Measurements from ENCODE around the gene UTP11. TPM values are rescaled to one million over a fixed set of nuclear protein-coding genes. Genes with fewer than 3 reads are reported as not detected.
A peak's percentile ranks its signal among the peaks of the same experiment; 100 is the strongest.

Gene UTP11
- polyA plus RNA-seq, 4 donors, result 17.0 to 31.7 (median 26.5) TPM

- no peak for FAIRE-seq
- 78 to 88% (median 88%) methylated on average over 16 of the region's 16 CpGs for WGBS, 3 donors
- DNase-seq, result no peak
Observed at GRCh38 chr1:37998913-37999429, 13.6 kb upstream of the UTP11 start.

GRCh38 chr1:37999430-38000232 lies 12.9 kb upstream of the UTP11 start:
- DNase-seq (peak; percentile 11 to 54), FAIRE-seq (no peak)
- Histone ChIP-seq H3K4me1 (ENCODE audit: control insufficient read depth in 3 of 3, insufficient read depth in 2 of 3, low read depth in 1 of 3, low read length in 2 of 3) (peaks cover 0 to 48% (median 4%) of the 10 kb centered on the region in 3 donors), H3K27ac (ENCODE audit: low read depth in 1 of 3, low read length in 2 of 3) (peak overlapping the region; percentile 32 to 87 (median 81)), H3K36me3 (ENCODE audit: control insufficient read depth in 3 of 3, insufficient read depth in 2 of 3, low read depth in 1 of 3, low read length in 3 of 3) (peaks cover 0 to 29% (median 0%) of the 10 kb centered on the region in 3 donors), H3K4me3 (ENCODE audit: low read depth in 1 of 3, low read length in 3 of 3) (no peak overlapping the region), H3K27me3 (ENCODE audit: control insufficient read depth in 3 of 3, insufficient read depth in 3 of 3, low read length in 3 of 3) (no peaks in the 10 kb centered on the region), H3K9me3 (ENCODE audit: control insufficient read depth in 2 of 2, insufficient read depth in 1 of 2, low read depth in 1 of 2, low read length in 1 of 2) (no peaks in the 10 kb centered on the region)
- WGBS, 3 donors, result 20 to 33% (median 33%) methylated on average over 9 of the region's 9 CpGs

More at GRCh38 chr1:37998913-37999429, 13.6 kb upstream of the UTP11 start:
- Histone ChIP-seq H3K4me3 (ENCODE audit: low read depth in 1 of 3, low read length in 3 of 3) (no peak overlapping the region), H3K9me3 (ENCODE audit: control insufficient read depth in 2 of 2, insufficient read depth in 1 of 2, low read depth in 1 of 2, low read length in 1 of 2) (no peaks in the 10 kb centered on the region), H3K4me1 (ENCODE audit: control insufficient read depth in 3 of 3, insufficient read depth in 2 of 3, low read depth in 1 of 3, low read length in 2 of 3) (peaks cover 0 to 45% (median 4%) of the 10 kb centered on the region in 3 donors), H3K36me3 (ENCODE audit: control insufficient read depth in 3 of 3, insufficient read depth in 2 of 3, low read depth in 1 of 3, low read length in 3 of 3) (peaks cover 0 to 29% (median 0%) of the 10 kb centered on the region in 3 donors), H3K27me3 (ENCODE audit: control insufficient read depth in 3 of 3, insufficient read depth in 3 of 3, low read length in 3 of 3) (no peaks in the 10 kb centered on the region), H3K27ac (ENCODE audit: low read depth in 1 of 3, low read length in 2 of 3) (peak overlapping the region; percentile 15 to 87 (median 81))

- WGBS, 3 donors, result 64 to 95% (median 83%) methylated on average over 2 of the region's 2 CpGs
- H3K4me1 ChIP-seq (ENCODE audit: control insufficient read depth in 3 of 3, insufficient read depth in 2 of 3, low read depth in 1 of 3, low read length in 2 of 3), result peaks cover 0 to 47% (median 4%) of the 10 kb centered on the region in 3 donors
- DNase-seq, result no peak
- peaks cover 0 to 29% (median 0%) of the 10 kb centered on the region in 3 donors for H3K36me3 ChIP-seq (ENCODE audit: control insufficient read depth in 3 of 3, insufficient read depth in 2 of 3, low read depth in 1 of 3, low read length in 3 of 3)
- FAIRE-seq, result no peak
- peak overlapping the region; percentile 32 to 87 (median 81) for H3K27ac ChIP-seq (ENCODE audit: low read depth in 1 of 3, low read length in 2 of 3)
- H3K27me3 ChIP-seq (ENCODE audit: control insufficient read depth in 3 of 3, insufficient read depth in 3 of 3, low read length in 3 of 3), result no peaks in the 10 kb centered on the region
- no peak overlapping the region for H3K4me3 ChIP-seq (ENCODE audit: low read depth in 1 of 3, low read length in 3 of 3)
- no peaks in the 10 kb centered on the region for H3K9me3 ChIP-seq (ENCODE audit: control insufficient read depth in 2 of 2, insufficient read depth in 1 of 2, low read depth in 1 of 2, low read length in 1 of 2)
Observed at GRCh38 chr1:38000233-38000528, 12.4 kb upstream of the UTP11 start.

- FAIRE-seq (no peak), DNase-seq (peak in 1 of 2 donors; percentile 48)
- 50 to 73% (median 65%) methylated on average over 13 of the region's 13 CpGs for WGBS, 3 donors
- Histone ChIP-seq H3K36me3 (ENCODE audit: control insufficient read depth in 3 of 3, insufficient read depth in 2 of 3, low read depth in 1 of 3, low read length in 3 of 3) (peaks cover 0 to 29% (median 0%) of the 10 kb centered on the region in 3 donors), H3K4me3 (ENCODE audit: low read depth in 1 of 3, low read length in 3 of 3) (no peak overlapping the region), H3K27me3 (ENCODE audit: control insufficient read depth in 3 of 3, insufficient read depth in 3 of 3, low read length in 3 of 3) (no peaks in the 10 kb centered on the region), H3K27ac (ENCODE audit: low read depth in 1 of 3, low read length in 2 of 3) (peak overlapping the region; percentile 6 to 87 (median 81)), H3K9me3 (ENCODE audit: control insufficient read depth in 2 of 2, insufficient read depth in 1 of 2, low read depth in 1 of 2, low read length in 1 of 2) (no peaks in the 10 kb centered on the region), H3K4me1 (ENCODE audit: control insufficient read depth in 3 of 3, insufficient read depth in 2 of 3, low read depth in 1 of 3, low read length in 2 of 3) (peaks cover 0 to 46% (median 4%) of the 10 kb centered on the region in 3 donors)
Observed at GRCh38 chr1:38000529-38001455, 11.7 kb upstream of the UTP11 start.

- FAIRE-seq, result no peak
- peaks cover 0 to 38% (median 4%) of the 10 kb centered on the region in 3 donors for H3K4me1 ChIP-seq (ENCODE audit: control insufficient read depth in 3 of 3, insufficient read depth in 2 of 3, low read depth in 1 of 3, low read length in 2 of 3)
- no peak for DNase-seq
Observed at GRCh38 chr1:38003261-38004250, 9.0 kb upstream of the UTP11 start.

GRCh38 chr1:38004284-38005108 lies 8.0 kb upstream of the UTP11 start:
- peak in 1 of 2 donors; percentile 45 for DNase-seq
- Histone ChIP-seq H3K4me3 (ENCODE audit: low read depth in 1 of 3, low read length in 3 of 3) (peak overlapping the region; percentile 28 to 68 (median 61)), H3K9me3 (ENCODE audit: control insufficient read depth in 2 of 2, insufficient read depth in 1 of 2, low read depth in 1 of 2, low read length in 1 of 2) (no peaks in the 10 kb centered on the region), H3K27me3 (ENCODE audit: control insufficient read depth in 3 of 3, insufficient read depth in 3 of 3, low read length in 3 of 3) (no peaks in the 10 kb centered on the region), H3K27ac (ENCODE audit: low read depth in 1 of 3, low read length in 2 of 3) (peak overlapping the region; percentile 19 to 54 (median 27)), H3K4me1 (ENCODE audit: control insufficient read depth in 3 of 3, insufficient read depth in 2 of 3, low read depth in 1 of 3, low read length in 2 of 3) (peaks cover 0 to 33% (median 4%) of the 10 kb centered on the region in 3 donors), H3K36me3 (ENCODE audit: control insufficient read depth in 3 of 3, insufficient read depth in 2 of 3, low read depth in 1 of 3, low read length in 3 of 3) (peaks cover 0 to 6% (median 0%) of the 10 kb centered on the region in 3 donors)
- no peak for FAIRE-seq
- 11 to 21% (median 19%) methylated on average over 26 of the region's 26 CpGs for WGBS, 3 donors

More at GRCh38 chr1:38003261-38004250, 9.0 kb upstream of the UTP11 start:
- H3K4me3 ChIP-seq (ENCODE audit: low read depth in 1 of 3, low read length in 3 of 3), result peak overlapping the region in 1 of 3 donors; percentile 61
- H3K36me3 ChIP-seq (ENCODE audit: control insufficient read depth in 3 of 3, insufficient read depth in 2 of 3, low read depth in 1 of 3, low read length in 3 of 3), result peaks cover 0 to 11% (median 0%) of the 10 kb centered on the region in 3 donors
- no peaks in the 10 kb centered on the region for H3K27me3 ChIP-seq (ENCODE audit: control insufficient read depth in 3 of 3, insufficient read depth in 3 of 3, low read length in 3 of 3)
- WGBS, 3 donors, result 67 to 89% (median 84%) methylated on average over 8 of the region's 8 CpGs
- no peaks in the 10 kb centered on the region for H3K9me3 ChIP-seq (ENCODE audit: control insufficient read depth in 2 of 2, insufficient read depth in 1 of 2, low read depth in 1 of 2, low read length in 1 of 2)
- peak overlapping the region in 1 of 3 donors; percentile 9 for H3K27ac ChIP-seq (ENCODE audit: low read depth in 1 of 3, low read length in 2 of 3)
